NCI-H1105 (cell line): ENCODE data around the gene BRAP.
A peak's percentile ranks its signal among the peaks of the same experiment; 100 is the strongest.
"Not testable (repeated sequence)": the region's sequence is repeated elsewhere in the genome, so short reads cannot be mapped to it uniquely, and the experiment has no call there.

ENCODE experiments used
- DNase-seq: peaks from one replicate; lab custom pipeline; 2025; lab: John Stamatoyannopoulos, UW

BRAP gene

GRCh38 chr12:111607239-111607638 lies 78.5 kb downstream of the BRAP start:
- DNase-seq: no peak

GRCh38 chr12:111606767-111607230 lies 79.0 kb downstream of the BRAP start:
- DNase-seq: no peak

GRCh38 chr12:111605911-111606766 lies 79.6 kb downstream of the BRAP start:
- DNase-seq: no peak

- not testable (repeated sequence) for DNase-seq
These were observed 82.9 kb downstream of the BRAP start for GRCh38 chr12:111602857-111603256.

- DNase-seq: no peak
These were observed 83.4 kb downstream of the BRAP start for GRCh38 chr12:111602348-111602747.

- not testable (repeated sequence) for DNase-seq
These were observed 84.8 kb downstream of the BRAP start for GRCh38 chr12:111600986-111601385.

- DNase-seq: no peak
These were observed 85.5 kb downstream of the BRAP start for GRCh38 chr12:111600205-111600642.

- DNase-seq: peak; percentile 92
These were observed 86.1 kb downstream of the BRAP start for GRCh38 chr12:111599453-111600204.

GRCh38 chr12:111598637-111599452 lies 86.9 kb downstream of the BRAP start, which contains the start of gene ATXN2:
Gene ATXN2 (minus strand): TSS chr12:111599315. CDS start chr12:111599034, 281 bp downstream.
- peak; percentile 81 for DNase-seq

GRCh38 chr12:111597831-111598636 lies 87.7 kb downstream of the BRAP start:
- no peak for DNase-seq

GRCh38 chr12:111596985-111597830 lies 88.5 kb downstream of the BRAP start:
- peak; percentile 46 for DNase-seq

GRCh38 chr12:111595341-111595835 lies 90.4 kb downstream of the BRAP start:
- DNase-seq: not testable (repeated sequence)
